ENCODE data around the gene TARS3. TPM values are rescaled to one million over a fixed set of nuclear protein-coding genes. Genes with fewer than 3 reads are reported as not detected.
A peak's percentile ranks its signal among the peaks of the same experiment; 100 is the strongest.

The TARS3 gene
- total RNA-seq, 1 experiment from 2014 or later: 5.8 TPM

DNA sequence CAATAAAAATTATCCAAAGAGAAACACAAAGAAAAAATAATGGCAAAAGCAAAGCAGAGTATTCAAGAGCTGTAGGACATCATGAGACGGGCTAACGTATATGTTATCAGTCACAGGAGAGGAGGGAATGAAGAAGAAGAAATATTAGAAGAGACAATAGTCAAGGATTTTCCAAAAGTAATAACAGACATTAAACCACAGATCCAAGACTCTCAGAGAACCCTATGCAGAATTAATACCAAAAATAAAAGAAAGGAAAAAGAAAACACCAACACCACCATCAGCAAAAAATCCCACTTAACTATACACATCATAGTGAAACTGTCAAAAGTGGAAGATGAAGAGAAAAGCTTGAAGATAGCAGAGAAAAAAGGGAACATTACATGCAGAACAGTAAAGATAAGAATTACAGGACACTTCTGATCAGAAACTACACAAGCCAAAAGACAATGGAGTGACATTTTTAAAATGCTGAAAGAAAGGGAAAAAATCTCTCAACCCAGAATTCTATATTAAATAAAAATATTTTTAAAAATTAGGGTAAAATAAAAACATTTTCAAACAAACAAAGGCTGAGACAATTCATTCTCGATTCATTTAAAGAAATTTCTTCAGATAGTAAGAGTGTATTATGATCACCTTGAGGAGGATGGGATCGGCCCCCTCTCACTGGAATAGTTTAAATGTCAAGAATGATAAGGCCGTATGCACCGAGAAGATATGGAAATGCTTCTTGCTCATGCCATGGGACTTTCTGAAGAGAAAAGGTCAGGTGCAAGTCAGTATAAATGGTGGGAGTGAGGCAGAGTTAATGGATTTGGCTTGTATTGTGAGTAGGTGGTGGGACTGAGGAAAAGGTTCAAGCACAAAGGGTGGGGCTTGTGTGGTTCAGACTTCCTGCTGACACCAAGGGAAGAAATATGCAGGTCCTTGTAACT is 100.6 kb downstream of the TARS3 start:
- DNase-seq (ENCODE audit: low spot score): no peak

DNA sequence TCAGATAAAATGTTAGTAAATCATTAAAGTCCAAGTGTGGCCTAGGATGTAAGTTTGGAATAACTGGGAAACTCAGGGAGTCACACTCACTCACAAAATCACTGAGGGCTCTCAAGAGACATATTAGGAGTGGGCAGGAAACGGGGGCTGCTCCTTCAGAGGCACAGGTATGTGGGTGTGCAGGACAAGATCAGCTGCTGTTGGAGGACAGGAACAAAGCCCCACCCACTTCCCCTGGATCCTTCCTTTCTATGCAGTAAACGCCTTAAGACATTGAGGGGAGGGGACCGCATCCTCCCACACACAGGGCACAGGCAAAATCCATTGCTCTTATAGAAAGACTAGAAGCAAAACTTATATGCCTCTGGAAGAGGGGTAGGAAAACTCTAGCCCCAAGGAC is 102.3 kb downstream of the TARS3 start:
- DNase-seq (ENCODE audit: low spot score): no peak

DNA sequence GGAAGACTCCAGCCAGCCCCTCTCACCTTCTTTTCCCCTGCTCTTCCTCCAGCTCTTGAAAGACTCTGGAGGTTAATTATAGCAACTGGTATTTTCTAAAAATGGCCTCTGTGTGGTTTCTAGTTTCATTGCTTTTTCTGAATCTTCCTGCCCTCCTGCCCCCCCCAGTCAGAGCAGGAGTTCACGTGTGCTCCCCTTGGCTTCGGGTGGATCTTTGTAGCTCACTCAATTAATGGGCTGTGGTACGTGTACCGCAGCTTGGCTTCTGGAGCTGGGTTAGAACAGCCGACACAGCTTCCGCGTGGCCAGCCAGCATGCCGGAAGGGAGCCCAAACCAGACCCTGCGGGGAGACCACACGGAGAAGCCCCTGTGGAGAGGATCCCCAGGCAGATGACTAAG is 103.6 kb downstream of the TARS3 start:
- DNase-seq (ENCODE audit: low spot score): no peak

DNA sequence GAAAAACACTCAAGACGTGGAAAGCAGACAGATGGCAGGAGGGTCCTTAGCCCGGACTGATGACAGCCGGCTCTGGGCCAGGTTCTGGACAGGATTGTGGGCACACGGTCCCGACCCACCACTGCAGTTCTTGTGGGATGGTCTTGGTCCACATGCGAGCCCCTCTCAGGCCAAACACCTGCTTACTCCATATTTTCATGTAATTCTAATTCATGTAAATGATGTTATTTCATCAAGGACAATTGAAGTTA is 104.7 kb downstream of the TARS3 start:
- DNase-seq (ENCODE audit: low spot score): no peak

DNA sequence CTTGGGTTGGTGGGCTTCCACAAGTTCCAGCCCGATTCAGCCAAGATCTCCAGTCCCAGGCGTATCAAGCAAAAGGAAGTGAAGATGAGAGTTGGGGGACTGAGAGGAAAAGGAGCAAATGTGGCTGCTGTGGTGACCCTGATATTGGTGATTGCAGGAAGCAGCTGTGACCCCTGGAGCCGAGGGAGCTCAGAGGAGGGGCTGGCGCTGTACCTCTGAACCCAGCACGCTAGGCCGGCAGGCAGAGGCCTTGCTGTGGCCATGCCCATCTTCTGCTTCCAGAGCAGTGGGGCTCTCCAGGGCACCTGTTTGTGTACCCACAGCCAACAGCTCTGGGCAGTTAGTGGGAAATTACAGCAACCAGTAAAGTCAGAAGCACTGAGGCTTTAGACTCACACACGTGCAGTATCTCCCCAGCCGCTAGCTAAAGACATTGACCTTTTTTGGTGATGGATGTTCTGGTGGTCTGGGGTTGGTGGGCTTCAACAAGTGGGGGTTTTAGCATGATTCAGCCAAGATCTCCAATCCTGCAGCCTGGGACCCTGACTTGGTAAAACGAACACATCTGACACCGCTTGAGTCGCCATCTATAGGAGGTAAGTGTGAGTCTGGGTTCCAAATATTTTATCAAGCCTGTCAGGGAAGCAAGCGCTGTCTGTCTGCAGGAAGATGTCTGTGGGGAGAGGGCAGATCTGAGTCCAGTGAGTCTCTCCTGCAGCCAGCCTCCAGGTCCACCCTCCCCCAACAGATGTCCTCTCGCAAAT is 105.2 kb downstream of the TARS3 start:
- DNase-seq (ENCODE audit: low spot score): no peak

DNA sequence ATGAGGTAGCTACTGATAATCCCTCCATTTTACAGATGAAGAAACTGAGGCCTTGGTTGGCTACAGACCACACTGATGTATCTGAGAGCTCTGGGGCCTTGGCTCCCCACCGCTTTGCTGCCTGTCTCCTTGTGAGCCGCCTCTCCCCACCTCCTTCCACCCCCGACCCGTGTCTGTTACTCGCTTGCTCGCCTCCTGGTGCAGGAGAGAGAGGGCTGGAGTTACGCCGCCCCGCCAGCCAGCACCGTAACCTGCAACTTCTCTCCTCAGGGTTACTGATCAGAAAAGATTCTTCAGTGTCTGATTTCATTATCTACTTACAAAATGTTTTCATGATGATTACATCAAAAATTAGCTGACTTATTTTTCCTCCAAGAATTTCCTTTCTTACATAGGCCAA is 106.2 kb downstream of the TARS3 start:
- no peak for DNase-seq (ENCODE audit: low spot score)

DNA sequence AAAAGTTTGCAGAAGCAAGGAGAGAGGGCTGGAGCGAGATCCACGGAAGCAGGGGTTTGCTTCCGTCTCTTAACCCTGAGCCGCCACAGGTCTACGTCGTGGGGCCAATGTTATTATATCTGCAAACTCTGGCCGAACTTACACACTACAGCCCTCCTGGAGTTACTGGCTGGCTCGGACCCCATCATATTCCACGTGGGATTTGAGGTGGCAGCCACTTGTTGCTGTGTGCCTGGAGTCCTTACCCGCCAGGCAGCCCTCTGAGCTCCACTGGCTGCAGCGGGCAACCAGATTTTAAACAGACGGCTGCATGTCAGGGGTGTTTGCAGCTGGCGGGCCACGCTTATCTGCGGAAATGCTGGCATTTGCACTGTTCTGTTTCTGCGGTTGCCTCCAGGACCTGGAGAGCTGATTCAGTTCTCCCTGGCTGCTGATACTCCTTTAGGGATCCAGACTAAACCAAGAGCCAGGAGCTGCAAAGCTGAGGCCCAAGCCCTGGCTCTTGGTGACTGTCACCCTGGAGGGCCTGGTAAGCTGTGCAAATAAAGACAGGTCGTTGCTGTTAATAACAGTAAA is 106.8 kb downstream of the TARS3 start:
- DNase-seq (ENCODE audit: low spot score): no peak

DNA sequence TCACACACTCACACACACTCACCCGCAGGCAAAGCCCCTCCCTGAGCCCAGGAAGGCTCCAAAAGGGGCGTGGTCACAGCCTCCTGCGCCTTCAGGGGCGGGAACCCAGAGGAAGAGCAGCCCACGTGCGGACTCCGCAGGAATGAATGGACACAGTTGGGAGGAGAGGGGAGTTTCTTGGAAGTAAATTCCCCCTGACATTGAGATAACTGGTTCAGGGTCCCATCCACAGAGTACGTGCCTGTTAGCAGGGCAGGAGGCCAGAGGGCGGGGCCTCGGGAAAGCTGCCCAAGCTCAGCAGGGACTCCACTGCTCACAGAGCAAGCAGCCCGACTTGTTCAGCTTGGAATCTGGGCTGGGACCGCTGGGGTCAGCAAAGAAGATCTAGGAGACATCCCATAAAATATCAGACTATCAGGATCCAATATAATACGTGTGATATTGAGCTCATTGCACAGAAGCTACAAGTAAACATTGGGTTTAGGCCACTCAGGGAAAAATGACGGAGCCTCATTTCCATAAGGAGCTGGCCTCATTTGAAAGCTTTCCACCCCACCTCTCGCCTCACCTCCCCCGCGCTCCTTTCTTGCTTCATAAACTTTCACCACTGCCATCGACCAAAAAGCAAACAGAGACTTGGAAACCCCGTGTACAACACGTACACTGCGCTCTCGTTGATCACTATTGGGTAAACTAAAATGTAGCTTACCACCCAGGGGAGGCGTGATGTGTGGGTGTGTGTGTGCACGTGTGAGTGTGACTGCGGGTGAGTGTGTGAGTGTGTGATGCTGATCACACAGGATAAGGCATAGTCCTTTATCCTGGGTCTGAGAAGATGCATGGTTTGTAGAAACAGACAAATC is 108.1 kb downstream of the TARS3 start:
- DNase-seq (ENCODE audit: low spot score): peak; percentile 28

DNA sequence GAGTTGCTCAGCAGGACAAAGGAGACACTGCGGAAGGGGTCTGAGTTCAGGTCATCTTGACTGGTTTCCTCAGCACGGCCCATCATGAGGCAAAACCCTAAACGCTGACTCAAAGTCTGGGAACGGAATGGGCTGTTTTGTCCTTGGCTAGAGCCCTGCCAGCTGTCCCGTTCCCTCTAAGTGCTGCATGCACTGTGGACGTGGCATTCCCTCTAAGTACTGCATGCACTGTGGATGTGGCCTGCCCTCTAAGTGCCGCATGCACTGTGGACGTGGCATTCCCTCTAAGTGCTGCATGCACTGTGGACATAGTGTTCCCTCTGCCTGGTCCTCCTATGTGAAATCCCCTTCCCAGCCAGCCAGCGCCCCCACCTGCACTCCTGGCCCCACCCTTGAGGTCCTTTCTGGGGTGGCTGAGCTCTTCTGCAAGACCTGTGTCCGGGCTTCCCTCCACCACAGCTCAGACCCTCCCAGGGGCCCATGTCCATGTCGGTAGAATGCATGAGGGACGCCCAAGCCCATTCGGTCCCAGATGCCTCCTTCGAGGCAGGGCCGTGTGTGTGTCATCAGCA is 108.8 kb downstream of the TARS3 start:
- DNase-seq (ENCODE audit: low spot score): no peak

DNA sequence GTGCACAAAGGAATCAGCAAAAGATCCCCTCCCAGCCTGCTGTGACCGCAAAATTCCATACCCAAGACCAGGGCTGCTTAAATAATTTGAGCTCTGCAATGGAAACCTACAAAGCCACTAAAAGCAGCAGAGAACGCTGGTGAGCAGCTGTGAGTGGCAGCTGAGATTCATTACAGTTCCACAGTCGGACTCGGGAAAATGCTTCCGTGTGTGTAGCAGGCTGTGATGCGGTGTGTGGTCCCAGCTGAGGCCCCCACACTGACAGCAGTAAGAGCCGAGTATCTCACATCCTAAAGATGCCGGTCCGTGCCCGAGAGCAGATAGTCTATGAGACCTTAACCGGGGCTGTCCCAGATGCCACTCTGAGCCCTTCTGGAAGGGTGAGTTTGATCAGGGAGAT is 109.5 kb downstream of the TARS3 start:
- DNase-seq (ENCODE audit: low spot score): no peak

DNA sequence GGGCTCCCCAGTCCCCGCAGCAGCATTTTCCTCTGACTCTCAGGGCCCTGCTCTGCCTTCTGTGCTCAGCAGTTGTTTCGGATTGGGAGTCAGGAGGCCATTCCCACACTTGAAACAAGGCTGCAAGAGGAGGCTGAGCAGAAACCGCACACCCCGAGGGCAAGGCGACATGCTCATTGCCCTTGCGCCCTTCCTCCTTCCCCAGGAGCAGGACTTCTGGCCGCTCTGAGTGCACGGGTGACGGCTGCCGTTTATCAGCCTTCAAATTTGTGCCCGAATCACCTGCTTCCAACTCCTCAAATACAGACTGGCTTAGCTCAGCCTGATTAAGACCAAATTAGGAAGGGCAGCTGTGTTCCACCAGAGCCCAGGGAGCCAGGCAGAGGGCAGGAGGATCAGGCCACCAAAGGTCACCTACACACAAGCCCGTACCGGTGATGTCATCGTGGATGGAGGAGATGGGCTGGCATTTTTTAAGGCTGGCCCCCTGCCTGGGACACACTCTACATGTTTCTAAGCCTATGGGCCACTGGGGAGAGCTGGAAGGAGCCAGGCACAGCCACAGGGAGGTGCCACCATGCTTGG is 110.2 kb downstream of the TARS3 start:
- DNase-seq (ENCODE audit: low spot score): no peak

DNA sequence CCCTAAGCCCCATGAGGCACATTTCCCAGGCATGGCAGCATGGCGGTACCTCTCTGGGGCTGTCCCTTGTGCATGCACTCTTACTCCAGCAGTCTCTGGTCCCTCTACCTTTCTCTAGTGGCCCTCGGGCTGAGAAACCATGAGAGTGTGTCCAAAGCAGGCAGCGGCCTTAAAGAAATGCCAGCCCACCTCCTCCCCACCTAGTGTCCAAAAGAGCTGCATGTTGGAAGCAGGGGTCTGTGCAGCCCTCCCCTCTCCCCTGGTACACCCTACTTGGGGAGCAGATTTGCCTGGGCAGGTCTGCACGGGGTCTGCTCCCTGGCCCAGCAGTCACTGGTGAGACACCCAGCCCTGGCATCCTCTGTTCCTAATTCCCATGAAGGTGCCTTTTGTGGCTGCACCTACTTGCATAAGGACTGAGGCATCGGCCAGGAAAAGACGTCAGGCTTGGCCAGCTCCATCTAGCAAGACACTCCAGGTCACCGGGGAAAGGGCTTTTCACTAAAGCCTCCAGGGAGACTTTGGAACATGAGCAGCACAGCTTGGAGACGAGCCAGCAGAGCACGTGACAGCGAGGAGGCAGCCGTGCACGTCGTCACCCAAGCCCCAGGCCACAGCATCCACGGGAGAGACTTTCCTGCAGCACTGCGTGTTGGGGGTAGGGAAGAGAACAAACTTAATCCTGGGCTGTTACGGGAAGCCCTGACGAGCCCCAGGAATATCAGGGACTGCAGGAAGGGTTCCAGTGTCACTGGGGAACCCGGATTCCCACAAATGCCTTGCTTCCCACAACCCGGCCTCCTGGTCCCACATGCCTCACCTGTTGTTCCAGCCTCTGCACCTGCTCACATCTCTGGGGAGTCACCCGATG is 110.9 kb downstream of the TARS3 start:
- peak; percentile 45 for DNase-seq (ENCODE audit: low spot score)

DNA sequence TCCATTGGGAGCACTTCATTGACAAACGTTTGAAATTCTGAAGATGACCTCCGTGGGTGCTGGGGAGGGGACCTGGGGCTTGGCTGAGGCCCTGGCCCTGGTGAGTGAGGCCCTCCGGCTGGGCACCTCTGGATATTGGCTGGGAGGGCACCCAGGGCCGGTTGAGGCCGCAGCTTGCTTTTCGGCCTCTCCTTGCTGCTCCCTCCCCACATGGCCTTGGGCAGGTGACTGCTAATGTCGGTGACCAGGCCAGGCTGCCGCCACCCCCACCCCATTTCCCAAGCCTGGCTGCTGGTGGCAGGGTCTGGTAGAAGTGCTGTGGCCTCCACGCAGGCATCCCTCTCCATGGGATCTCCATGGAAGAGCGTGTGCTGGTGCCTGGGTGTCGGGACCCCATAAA is 111.6 kb downstream of the TARS3 start:
- DNase-seq (ENCODE audit: low spot score): no peak

DNA sequence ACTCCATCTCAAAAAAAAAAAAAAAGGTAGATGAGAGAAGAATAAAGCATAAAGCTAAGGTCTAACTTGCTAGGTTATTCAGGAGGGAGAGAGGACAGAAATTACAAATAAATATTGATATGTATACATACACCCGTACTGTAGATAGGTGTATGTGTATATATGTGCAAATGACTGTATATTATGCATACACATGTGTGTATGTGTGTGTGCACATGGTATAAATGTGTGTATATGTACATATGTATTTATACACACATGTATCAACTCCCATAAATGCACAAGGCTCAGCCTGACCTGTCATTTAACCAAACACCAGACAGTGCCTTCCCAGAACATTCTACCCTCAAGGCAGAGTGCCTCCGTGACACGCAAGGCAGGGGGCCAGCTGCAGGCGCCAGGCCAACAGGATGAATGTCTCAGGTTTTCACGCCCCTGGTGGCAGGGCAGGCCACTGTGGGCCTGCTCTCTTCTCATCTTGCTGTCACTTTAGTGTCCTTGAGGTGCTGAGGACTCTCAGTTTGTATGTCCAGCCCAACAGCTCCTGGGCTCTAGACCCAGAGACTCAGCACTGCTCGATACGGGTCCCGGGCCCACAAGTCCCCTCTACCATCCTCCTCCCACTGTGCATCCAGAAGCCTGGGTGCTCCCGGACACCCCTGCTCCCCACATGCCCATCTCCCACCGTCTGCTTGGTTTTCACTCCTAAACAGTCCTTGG is 112.5 kb downstream of the TARS3 start:
- no peak for DNase-seq (ENCODE audit: low spot score)

DNA sequence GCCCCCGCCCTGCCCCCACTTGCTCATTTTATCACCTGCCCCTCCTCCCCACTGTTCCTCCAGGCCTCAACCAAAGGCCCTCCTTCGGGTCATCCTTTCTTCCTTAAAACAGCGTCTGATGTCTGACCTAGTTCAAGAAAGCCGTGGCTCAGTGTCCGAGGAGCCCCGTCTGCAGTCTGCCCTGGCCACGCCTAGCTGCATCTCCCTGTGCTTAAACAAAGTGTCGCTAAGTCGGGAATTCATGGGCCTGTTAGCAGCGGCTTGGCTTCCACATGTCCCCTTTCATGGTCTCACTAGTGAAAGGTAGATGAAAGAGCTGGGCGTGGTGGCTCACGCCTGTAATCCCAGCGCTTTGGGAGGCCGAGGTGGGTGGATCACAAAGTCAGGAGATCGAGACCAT is 113.3 kb downstream of the TARS3 start:
- DNase-seq (ENCODE audit: low spot score): no peak

DNA sequence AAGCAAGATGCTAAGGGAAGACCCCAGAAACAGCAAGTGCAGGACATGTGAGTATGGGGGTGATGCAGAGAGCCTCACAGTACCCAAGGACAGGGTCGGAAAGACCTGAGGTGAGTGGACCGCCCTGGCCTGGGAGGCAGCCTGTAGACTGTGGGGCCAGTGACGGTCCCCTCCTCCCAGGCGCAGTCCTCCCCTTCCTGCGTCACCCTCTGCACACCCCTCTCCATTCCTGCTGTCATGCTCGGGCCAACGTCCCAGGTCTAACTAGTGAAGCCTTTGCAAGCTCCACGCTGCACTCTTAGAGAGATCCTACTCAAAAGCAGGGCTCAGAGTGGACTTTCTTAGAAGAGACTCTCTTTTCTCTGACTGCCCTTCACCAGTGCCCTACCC is 113.7 kb downstream of the TARS3 start:
- DNase-seq (ENCODE audit: low spot score): no peak

DNA sequence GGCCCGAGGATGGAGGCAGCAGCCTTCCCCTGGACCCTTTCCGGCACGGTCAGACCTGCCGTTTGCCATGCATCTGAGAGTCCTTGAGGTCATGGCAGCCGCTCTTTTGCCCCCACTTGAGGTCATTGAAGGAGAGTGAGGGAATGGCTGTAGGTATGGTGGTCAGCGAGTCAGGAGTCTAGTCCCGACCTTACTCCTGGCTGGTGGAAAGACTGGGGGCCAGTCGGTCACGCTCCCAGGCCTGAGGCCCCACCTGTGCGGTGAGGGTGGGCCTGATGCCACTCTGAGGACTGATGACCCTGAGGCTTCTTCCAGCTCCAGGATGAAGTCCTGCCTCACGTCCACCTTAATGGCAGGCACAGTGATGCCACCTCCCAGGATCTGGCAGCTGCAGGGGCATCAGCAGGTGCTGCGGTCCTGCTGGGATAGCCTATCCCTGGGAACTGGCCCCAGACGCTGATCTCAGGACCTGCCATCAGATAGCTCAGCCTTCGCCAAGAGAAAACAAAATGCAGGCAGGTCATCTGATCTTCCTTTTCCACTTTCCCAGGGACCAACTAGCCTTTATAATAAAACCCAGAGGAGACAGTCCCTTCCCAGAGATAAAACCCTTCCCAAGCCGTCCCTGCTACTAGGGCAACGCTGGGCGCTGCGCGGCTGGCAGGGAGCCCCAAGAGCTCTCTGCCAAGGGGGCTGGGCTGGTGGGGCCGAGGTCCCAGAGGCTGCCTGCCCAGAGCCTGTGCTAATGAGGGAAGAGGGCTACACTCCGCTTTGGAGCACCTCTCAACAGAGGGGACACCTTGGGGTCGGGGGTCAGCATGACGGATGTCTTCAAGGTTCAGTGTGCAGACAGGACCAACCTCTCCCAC is 114.3 kb downstream of the TARS3 start:
- DNase-seq (ENCODE audit: low spot score): no peak

DNA sequence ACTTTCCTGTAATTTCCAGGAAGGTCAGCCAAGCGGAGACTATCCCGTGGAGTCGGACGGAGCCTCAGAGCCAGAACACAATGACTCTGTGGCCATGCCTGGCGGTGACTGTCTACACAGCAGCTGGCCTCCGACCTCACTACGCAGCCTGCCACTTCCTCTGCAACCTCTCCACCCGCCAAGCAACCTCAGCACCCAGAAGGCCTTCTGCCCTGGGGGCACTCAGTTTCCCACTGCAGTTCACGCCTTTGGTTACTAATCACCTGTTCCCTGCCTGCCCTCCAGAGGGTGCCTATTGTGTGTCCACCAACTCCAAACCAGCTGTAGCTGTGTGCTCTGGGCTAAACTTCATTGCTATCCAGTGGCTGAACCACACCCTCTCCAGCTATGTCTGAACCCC is 116.1 kb downstream of the TARS3 start:
- DNase-seq (ENCODE audit: low spot score): no peak

Measured in HT-29 (cell line).